Duodenal mucosa (tissue), 2 donors: ENCODE measurements around the gene ANG.
"Not testable (repeated sequence)": the region's sequence is repeated elsewhere in the genome, so short reads cannot be mapped to it uniquely, and the experiment has no call there.

ENCODE experiments used
- H3K27ac ChIP-seq: one replicate; pipeline ENCODE4 v1.7.0; 2013; ENCODE audit warnings: low read depth, low read length
- H3K27me3 ChIP-seq, 2 donors: one replicate each; pipeline ENCODE4 v1.7.0; 2013; ENCODE audit warnings: low read length in 2 of 2, control low read depth in 1 of 2; ENCODE audit not compliant: insufficient read depth in 2 of 2, control insufficient read depth in 1 of 2
- H3K36me3 ChIP-seq, 2 donors: one replicate each; pipeline ENCODE4 v1.7.0; 2013; ENCODE audit warnings: low read length in 2 of 2, control low read depth in 1 of 2; ENCODE audit not compliant: insufficient read depth in 2 of 2, control insufficient read depth in 1 of 2
- H3K4me1 ChIP-seq, 2 donors: one replicate each; pipeline ENCODE4 v1.7.0; 2013; ENCODE audit warnings: low read length in 2 of 2, control low read depth in 1 of 2; ENCODE audit not compliant: insufficient read depth in 2 of 2, control insufficient read depth in 1 of 2
- H3K4me3 ChIP-seq, 2 donors: one replicate each; pipeline ENCODE4 v1.7.0; 2013; ENCODE audit warnings: low read length in 2 of 2, low read depth in 1 of 2
- H3K9ac ChIP-seq, 2 donors: one replicate each; pipeline ENCODE4 v1.7.0; 2013; ENCODE audit warnings: low read length in 2 of 2, low read depth in 1 of 2
- H3K9me3 ChIP-seq, 2 donors: one replicate each; pipeline ENCODE4 v1.7.0; 2013; ENCODE audit warnings: low read length in 2 of 2, control low read depth in 1 of 2; ENCODE audit not compliant: control insufficient read depth in 1 of 2

Gene ANG

GRCh38 chr14:20688167-20688839 is at the start of gene ANG:
Gene ANG (plus strand): TSS chr14:20688764. CDS start chr14:20693565, 4,801 bp downstream.
- peak within 1 kb of the TSS; percentile 48 for H3K27ac ChIP-seq
- H3K27me3 ChIP-seq: no peaks in the 10 kb centered on the region
- H3K4me3 ChIP-seq: peak within 1 kb of the TSS in 1 of 2 donors; percentile 55
- H3K9me3 ChIP-seq: no peaks in the 10 kb centered on the region
- peaks cover 20 to 29% of the 10 kb centered on the region in 2 donors for H3K4me1 ChIP-seq
- H3K9ac ChIP-seq: peak within 1 kb of the TSS in 1 of 2 donors; percentile 59
- peaks cover 0 to 1% of the 10 kb centered on the region in 2 donors for H3K36me3 ChIP-seq

- Histone ChIP-seq H3K4me1 (no peaks in the 10 kb centered on the region), H3K9me3 (no peaks in the 10 kb centered on the region), H3K27ac (no peak within 1 kb of the TSS), H3K36me3 (no peaks in the 10 kb centered on the region), H3K4me3 (no peak within 1 kb of the TSS), H3K9ac (no peak within 1 kb of the TSS), H3K27me3 (peaks cover 0 to 5% of the 10 kb centered on the region in 2 donors)
Observed at GRCh38 chr14:20641591-20641990, 47.0 kb upstream of the ANG start, which contains the start of gene OR6S1. Gene OR6S1 (minus strand): TSS chr14:20641691. CDS start chr14:20641691, 0 bp downstream.

- H3K4me1 ChIP-seq: no peaks in the 10 kb centered on the region
- H3K9ac ChIP-seq: no peak overlapping the region
- no peaks in the 10 kb centered on the region for H3K9me3 ChIP-seq
- no peaks in the 10 kb centered on the region for H3K36me3 ChIP-seq
- peaks cover 0 to 5% of the 10 kb centered on the region in 2 donors for H3K27me3 ChIP-seq
- no peak overlapping the region for H3K4me3 ChIP-seq
- no peak overlapping the region for H3K27ac ChIP-seq
Observed at GRCh38 chr14:20642182-20642581, 46.4 kb upstream of the ANG start.

DNA sequence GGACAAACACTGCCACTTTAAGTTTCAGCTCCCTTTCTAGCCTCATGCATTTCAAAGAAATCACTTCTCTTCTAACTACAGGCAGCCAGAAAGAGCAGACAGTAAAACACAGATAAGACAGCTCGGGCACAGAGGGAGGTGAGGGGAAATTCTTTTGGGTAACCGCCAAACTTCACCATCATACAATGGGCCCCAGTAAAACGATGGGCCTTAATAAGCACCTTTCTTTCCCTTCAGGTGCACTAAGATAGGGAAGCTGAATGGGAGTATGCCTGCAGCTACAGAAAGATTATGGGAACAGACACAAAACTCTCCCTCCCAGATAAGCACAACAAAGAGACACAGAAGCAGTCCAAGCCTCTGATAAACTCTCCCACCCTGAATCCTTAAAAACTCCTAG is 45.8 kb upstream of the ANG start:
- not testable (repeated sequence) for H3K9me3 ChIP-seq, H3K27ac ChIP-seq, H3K4me3 ChIP-seq, H3K4me1 ChIP-seq, H3K36me3 ChIP-seq, H3K27me3 ChIP-seq, H3K9ac ChIP-seq

DNA sequence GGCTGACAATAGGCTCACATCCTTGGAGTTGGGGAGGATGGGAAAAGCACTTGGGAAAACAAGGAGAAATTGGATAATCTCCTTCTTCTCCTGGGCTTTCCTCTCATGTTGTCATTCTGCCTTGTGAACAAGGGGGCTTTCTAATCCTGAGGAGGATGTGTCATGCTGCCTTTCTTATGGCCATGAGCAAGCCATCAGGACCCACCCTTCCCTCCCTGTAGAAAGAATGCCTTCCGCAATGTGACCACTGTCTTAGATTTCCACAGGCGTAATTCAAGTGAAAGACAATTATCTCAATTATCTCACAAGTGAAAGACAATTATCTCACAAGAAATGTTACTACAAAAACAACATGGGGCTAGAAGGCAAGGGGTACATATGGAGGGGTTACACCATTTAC is 44.0 kb upstream of the ANG start:
- Histone ChIP-seq H3K9ac (no peak overlapping the region), H3K9me3 (no peaks in the 10 kb centered on the region), H3K27me3 (no peaks in the 10 kb centered on the region), H3K4me1 (no peaks in the 10 kb centered on the region), H3K27ac (no peak overlapping the region), H3K36me3 (no peaks in the 10 kb centered on the region), H3K4me3 (no peak overlapping the region)

DNA sequence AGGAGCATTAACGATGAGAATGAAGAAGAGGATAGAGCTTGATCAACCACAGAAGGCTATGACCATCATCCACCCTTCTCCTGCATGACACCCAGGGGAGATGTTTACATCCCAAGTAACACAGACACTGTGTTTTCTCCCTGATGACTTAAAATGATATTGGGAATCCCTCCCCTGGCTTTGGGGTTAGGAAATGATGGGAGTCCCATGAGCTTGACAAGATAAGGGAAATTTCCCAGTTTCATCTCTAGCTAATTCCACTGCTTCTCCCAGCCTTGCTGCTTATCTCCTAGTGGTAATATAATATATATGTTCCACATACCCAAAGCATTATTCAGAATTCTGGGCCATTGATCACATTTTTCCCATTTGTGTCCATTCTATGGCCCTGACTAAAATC is 43.1 kb upstream of the ANG start:
- no peaks in the 10 kb centered on the region for H3K9me3 ChIP-seq
- H3K27me3 ChIP-seq: no peaks in the 10 kb centered on the region
- no peak overlapping the region for H3K27ac ChIP-seq

DNA sequence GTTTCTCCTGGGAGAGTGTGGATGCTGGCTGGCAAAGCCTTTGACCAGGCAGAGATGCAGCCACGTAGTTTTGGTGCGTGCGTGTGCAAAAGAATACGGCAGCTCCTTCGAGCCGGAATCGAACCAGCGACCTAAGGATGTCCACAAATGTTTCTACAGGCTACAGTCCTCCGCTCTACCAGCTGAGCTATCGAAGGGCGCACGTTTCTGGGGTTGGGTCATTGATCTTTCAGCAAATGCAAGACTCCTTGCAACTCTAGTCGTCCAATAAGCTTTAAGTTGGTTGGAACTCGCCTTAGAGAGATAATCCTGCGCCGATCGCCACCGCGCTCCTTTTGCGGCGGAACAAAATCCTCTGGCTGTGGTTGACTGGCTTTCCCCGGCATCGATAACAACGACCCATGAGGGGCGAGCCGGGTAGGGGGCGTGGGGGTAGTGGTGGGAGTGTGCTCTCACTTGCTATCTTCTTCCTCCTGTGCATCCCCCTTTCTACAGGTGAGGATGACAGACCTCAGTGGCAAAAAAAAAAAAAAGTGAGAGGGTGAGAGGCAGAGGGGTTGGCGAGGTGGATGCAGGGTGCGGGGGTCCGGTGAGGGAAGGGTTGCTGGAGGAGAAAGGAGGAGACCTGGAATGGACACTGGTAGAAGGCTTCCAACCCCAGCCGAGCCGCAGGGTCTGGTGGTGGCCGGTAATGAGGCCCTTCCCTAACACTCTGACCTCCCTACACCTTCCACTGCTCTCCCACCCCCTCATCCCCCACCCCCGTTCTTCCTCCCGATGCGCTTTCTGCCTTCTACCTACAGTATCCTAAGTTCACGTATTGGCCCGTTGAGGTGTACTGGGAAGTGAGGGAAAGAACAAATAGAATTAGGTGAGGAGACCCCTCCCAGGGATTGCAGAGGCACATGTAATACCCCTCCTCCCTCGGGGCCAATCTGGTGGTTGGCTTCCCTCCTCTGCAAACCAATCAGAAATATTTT is 35.3 kb upstream of the ANG start:
- no peaks in the 10 kb centered on the region for H3K9me3 ChIP-seq
- H3K4me1 ChIP-seq: peaks cover 9% of the 10 kb centered on the region in 2 donors
- H3K9ac ChIP-seq: no peak overlapping the region
- H3K36me3 ChIP-seq: no peaks in the 10 kb centered on the region
- H3K27me3 ChIP-seq: peaks cover 14 to 27% of the 10 kb centered on the region in 2 donors
- peak overlapping the region in 1 of 2 donors; percentile 36 for H3K4me3 ChIP-seq
- no peak overlapping the region for H3K27ac ChIP-seq

More for the DNA sequence above, 43.1 kb upstream of the ANG start:
- no peak overlapping the region for H3K4me3 ChIP-seq
- H3K4me1 ChIP-seq: no peaks in the 10 kb centered on the region
- H3K36me3 ChIP-seq: no peaks in the 10 kb centered on the region
- H3K9ac ChIP-seq: no peak overlapping the region

GRCh38 chr14:20655851-20656250 is 32.7 kb upstream of the ANG start:
- Histone ChIP-seq H3K27me3 (peaks cover 14 to 27% of the 10 kb centered on the region in 2 donors), H3K9me3 (no peaks in the 10 kb centered on the region), H3K9ac (no peak overlapping the region), H3K4me3 (no peak overlapping the region), H3K4me1 (peaks cover 22 to 25% of the 10 kb centered on the region in 2 donors), H3K27ac (no peak overlapping the region), H3K36me3 (no peaks in the 10 kb centered on the region)

GRCh38 chr14:20656274-20656673 is 32.3 kb upstream of the ANG start:
- H3K4me1 ChIP-seq: peaks cover 24 to 28% of the 10 kb centered on the region in 2 donors
- H3K36me3 ChIP-seq: no peaks in the 10 kb centered on the region
- peaks cover 14 to 27% of the 10 kb centered on the region in 2 donors for H3K27me3 ChIP-seq
- H3K9ac ChIP-seq: no peak overlapping the region
- H3K4me3 ChIP-seq: no peak overlapping the region
- no peak overlapping the region for H3K27ac ChIP-seq
- H3K9me3 ChIP-seq: no peaks in the 10 kb centered on the region
